GM23248 (cell line): ENCODE results near the gene PTGES.

Source experiments
- EZH2 ChIP-seq: fragments of 200-600 bp; sonication (generic); IDR thresholded peaks from 2 replicates; pipeline ENCODE4 v1.6.1; 2018; ENCODE audit warnings: antibody characterized with exemption, mild to moderate bottlenecking; ENCODE audit not compliant: insufficient read depth, poor library complexity, severe bottlenecking
- EZH2phosphoT487 ChIP-seq: fragments of 200-600 bp; sonication (generic); IDR thresholded peaks from 2 replicates; pipeline ENCODE4 v1.6.1; 2018; ENCODE audit warnings: antibody characterized with exemption, moderate library complexity, mild to moderate bottlenecking, low read depth; ENCODE audit not compliant: insufficient read depth

- TF ChIP-seq EZH2phosphoT487 (no peak), EZH2 (no peak)
Observed at GRCh38 chr9:129783516-129784361, 30.9 kb upstream of the PTGES start.
